ENCODE data around the gene TNFSF12.

DNA sequence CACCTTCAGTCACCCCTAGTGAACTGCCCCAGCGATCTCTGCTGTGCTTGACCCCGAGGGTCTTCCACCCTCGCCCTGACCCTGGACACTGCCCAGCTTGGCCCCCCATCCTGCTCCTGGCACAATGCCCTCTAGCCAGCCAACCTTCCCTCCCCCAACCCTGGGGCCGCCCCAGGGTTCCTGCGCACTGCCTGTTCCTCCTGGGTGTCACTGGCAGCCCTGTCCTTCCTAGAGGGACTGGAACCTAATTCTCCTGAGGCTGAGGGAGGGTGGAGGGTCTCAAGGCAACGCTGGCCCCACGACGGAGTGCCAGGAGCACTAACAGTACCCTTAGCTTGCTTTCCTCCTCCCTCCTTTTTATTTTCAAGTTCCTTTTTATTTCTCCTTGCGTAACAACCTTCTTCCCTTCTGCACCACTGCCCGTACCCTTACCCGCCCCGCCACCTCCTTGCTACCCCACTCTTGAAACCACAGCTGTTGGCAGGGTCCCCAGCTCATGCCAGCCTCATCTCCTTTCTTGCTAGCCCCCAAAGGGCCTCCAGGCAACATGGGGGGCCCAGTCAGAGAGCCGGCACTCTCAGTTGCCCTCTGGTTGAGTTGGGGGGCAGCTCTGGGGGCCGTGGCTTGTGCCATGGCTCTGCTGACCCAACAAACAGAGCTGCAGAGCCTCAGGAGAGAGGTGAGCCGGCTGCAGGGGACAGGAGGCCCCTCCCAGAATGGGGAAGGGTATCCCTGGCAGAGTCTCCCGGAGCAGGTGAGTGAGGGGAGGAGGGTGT lies 9.9 kb downstream of the TNFSF12 start, which contains the start of gene TNFSF13:
- TF ChIP-seq CTCF (conservative IDR thresholded peaks at IDR 0.05; ENCODE audit: low read length): no peak
- no peak for TF ChIP-seq EZH2phosphoT487 (IDR thresholded peaks at IDR 0.05; ENCODE audit: borderline replicate concordance, low read depth, low read length)
